ENCODE results near the gene HORMAD2. TPM values are rescaled to one million over a fixed set of nuclear protein-coding genes. Genes with fewer than 3 reads are reported as not detected.

Gene HORMAD2
- total RNA-seq, 2 donors from 2014 or later = 6.9 TPM; not detected in 1

DNA sequence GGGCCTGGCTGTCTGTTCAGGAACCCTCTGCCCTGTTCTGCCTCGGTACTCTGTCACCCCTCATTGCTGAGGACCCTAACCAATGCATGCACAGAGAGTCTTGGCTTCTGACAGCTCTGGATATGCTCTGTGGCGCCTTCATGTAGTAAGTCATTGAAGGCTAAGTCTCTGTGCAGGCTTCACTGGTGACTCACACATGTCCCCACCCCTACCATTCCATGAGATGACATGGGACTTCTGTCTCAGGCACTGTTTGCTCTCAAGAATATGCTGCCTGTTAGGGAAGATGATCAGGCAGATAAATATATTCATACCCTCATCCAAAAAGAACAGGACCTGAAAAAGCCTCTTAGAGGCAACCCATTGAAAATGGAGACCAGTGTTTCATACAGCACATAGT lies 43.6 kb upstream of the HORMAD2 start:
- TF ChIP-seq, protein P1, sequence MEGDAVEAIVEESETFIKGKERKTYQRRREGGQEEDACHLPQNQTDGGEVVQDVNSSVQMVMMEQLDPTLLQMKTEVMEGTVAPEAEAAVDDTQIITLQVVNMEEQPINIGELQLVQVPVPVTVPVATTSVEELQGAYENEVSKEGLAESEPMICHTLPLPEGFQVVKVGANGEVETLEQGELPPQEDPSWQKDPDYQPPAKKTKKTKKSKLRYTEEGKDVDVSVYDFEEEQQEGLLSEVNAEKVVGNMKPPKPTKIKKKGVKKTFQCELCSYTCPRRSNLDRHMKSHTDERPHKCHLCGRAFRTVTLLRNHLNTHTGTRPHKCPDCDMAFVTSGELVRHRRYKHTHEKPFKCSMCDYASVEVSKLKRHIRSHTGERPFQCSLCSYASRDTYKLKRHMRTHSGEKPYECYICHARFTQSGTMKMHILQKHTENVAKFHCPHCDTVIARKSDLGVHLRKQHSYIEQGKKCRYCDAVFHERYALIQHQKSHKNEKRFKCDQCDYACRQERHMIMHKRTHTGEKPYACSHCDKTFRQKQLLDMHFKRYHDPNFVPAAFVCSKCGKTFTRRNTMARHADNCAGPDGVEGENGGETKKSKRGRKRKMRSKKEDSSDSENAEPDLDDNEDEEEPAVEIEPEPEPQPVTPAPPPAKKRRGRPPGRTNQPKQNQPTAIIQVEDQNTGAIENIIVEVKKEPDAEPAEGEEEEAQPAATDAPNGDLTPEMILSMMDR (IDR thresholded peaks at IDR 0.05) = no peak
- TF ChIP-seq POLR2A (IDR thresholded peaks at IDR 0.05) (no peak), POLR2AphosphoS5 (IDR thresholded peaks at IDR 0.05) (no peak)
- intact Hi-C loops (cut with DNase I) = no loop called here
- Histone ChIP-seq H3K27me3 (replicated peaks; ENCODE audit: insufficient read depth) (no peaks in the 10 kb centered on the region), H3K9me3 (no peaks in the 10 kb centered on the region), H3K4me3 (no peak overlapping the region), H3K27ac (no peak overlapping the region), H3K36me3 (no peaks in the 10 kb centered on the region), H3K4me1 (replicated peaks) (no peaks in the 10 kb centered on the region)
- 100% methylated on average over 2 of the region's 2 CpGs for WGBS
- DNase-seq (ENCODE audit: low spot score) = no peak

DNA sequence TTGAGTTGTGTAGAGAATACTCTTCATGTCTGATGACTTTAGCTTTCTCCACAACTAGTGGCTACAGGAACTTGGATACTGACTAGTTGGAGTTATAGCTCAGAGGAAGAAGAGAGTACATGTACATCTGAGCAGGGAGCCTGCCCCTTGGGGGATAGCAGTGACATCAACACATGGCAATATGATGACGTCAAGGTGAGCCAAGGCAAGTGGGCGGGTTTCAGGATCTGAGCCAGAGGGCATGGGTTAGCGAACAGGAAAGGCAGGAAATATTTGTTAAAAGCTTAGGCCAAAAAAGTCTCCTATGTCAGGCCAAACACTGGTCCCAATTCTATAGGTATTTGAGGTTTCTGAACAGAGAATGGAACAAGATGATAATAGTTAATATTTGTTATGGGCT lies 42.0 kb upstream of the HORMAD2 start:
- H3K9me3 ChIP-seq = no peaks in the 10 kb centered on the region
- no peaks in the 10 kb centered on the region for H3K36me3 ChIP-seq
- intact Hi-C loops (cut with DNase I) = no loop called here
- TF ChIP-seq POLR2A (IDR thresholded peaks at IDR 0.05) = no peak
- no peak for TF ChIP-seq POLR2AphosphoS5 (IDR thresholded peaks at IDR 0.05)
- TF ChIP-seq, protein P1 (IDR thresholded peaks at IDR 0.05) = no peak
- no peaks in the 10 kb centered on the region for H3K4me1 ChIP-seq (replicated peaks)
- DNase-seq (ENCODE audit: low spot score) = no peak
- no peak overlapping the region for H3K27ac ChIP-seq
- no peak overlapping the region for H3K4me3 ChIP-seq
- WGBS = 56% methylated on average over 3 of the region's 3 CpGs
- H3K27me3 ChIP-seq (replicated peaks; ENCODE audit: insufficient read depth) = no peaks in the 10 kb centered on the region

DNA sequence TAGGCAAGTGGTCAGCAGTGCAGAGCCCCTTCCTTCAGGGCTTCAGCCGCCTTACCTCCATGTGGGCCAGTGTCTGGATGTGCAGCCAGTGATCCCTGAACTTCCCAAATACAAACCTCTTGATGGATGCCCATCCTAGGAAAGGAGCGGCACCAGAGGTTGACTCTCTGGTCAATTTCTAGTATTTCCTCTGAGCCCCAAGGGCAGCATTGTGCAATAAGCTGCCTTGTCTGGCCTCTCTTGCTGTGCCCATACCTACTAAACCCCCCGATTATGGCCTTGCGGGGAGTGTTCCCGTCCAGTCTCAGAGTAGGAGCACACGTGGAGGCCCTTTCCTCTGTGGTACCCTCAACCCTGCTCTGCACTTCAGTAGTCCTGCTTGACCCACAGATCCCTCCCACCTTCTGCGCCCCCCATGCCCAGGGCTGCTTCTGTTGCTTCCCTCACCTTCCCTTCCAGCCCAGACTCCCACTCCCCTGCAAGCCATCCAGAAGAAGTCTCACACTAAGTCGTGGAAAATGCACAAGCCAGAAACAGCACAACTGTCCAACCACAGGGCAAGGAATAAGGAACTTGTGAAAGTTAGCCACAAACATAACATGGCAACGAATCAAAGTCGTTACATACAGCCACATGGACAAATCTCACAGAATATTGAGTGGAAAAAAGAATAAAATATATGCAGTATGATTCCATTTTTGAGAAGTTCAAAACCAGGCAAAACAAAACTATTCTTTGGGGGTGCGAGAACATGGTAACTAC lies 39.6 kb upstream of the HORMAD2 start:
- no peaks in the 10 kb centered on the region for H3K4me1 ChIP-seq (replicated peaks)
- no peak overlapping the region for H3K4me3 ChIP-seq
- no peaks in the 10 kb centered on the region for H3K36me3 ChIP-seq
- no peak overlapping the region for H3K27ac ChIP-seq
- WGBS = 84% methylated on average over 11 of the region's 11 CpGs
- H3K9me3 ChIP-seq = no peaks in the 10 kb centered on the region
- no peak for DNase-seq (ENCODE audit: low spot score)
- no peaks in the 10 kb centered on the region for H3K27me3 ChIP-seq (replicated peaks; ENCODE audit: insufficient read depth)
- intact Hi-C loops (cut with DNase I) = no loop called here
- no peak for TF ChIP-seq POLR2AphosphoS5 (IDR thresholded peaks at IDR 0.05)
- TF ChIP-seq, protein P1 (IDR thresholded peaks at IDR 0.05) = no peak
- no peak for TF ChIP-seq POLR2A (IDR thresholded peaks at IDR 0.05)

DNA sequence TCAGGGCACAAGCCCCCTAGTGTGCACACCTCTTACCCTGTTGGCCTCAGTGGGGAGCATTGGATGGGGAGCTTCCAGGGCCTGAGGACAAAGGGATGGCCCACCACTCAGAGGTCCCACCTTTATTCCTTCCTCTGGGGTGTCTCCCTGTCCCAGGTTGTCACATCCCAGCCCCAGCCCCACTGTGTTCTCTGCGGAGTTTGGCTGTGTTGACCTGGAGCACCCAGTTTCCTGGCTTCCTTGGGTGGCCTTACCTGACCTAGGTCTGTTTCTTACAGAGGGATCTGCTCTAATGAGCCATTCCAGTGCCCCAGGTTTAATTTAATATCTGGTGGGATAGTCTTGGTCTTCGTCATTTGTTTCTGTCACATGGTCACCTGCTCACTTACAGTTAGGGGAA lies 38.8 kb upstream of the HORMAD2 start:
- intact Hi-C loops (cut with DNase I) = no loop called here
- H3K9me3 ChIP-seq = no peaks in the 10 kb centered on the region
- no peak overlapping the region for H3K4me3 ChIP-seq
- H3K36me3 ChIP-seq = no peaks in the 10 kb centered on the region
- no peak for DNase-seq (ENCODE audit: low spot score)
- H3K4me1 ChIP-seq (replicated peaks) = no peaks in the 10 kb centered on the region
- TF ChIP-seq, protein P1 (IDR thresholded peaks at IDR 0.05) = no peak
- no peak for TF ChIP-seq POLR2AphosphoS5 (IDR thresholded peaks at IDR 0.05)
- TF ChIP-seq POLR2A (IDR thresholded peaks at IDR 0.05) = no peak
- WGBS = 95% methylated on average over 2 of the region's 2 CpGs
- no peak overlapping the region for H3K27ac ChIP-seq
- H3K27me3 ChIP-seq (replicated peaks; ENCODE audit: insufficient read depth) = no peaks in the 10 kb centered on the region

DNA sequence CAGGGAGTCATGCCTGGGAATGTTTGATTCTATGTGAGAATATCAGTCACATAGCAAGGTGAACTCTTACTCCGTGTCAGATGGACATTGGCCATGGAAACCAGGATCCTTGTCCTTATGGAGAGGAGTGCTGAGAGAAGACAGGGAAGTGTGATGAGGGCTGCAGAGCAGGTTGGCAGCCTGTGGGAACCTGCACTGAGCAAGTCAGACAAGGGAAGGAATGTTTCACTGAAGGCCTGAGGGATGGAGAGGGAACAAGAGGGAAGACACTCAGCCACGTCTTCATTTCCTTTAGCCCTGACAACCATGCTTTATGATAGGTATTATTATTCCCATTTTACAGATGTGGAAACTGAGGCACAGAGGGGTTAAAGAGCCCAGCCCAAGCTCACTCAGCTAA lies 38.4 kb upstream of the HORMAD2 start:
- WGBS = 69% methylated on average over 2 of the region's 2 CpGs
- TF ChIP-seq POLR2AphosphoS5 (IDR thresholded peaks at IDR 0.05) (no peak), POLR2A (IDR thresholded peaks at IDR 0.05) (no peak)
- TF ChIP-seq, protein P1 (IDR thresholded peaks at IDR 0.05) = no peak
- DNase-seq (ENCODE audit: low spot score) = no peak

More for the DNA sequence above, 38.4 kb upstream of the HORMAD2 start:
- Histone ChIP-seq H3K27ac (no peak overlapping the region), H3K4me1 (replicated peaks) (no peaks in the 10 kb centered on the region), H3K9me3 (no peaks in the 10 kb centered on the region), H3K27me3 (replicated peaks; ENCODE audit: insufficient read depth) (no peaks in the 10 kb centered on the region), H3K36me3 (no peaks in the 10 kb centered on the region), H3K4me3 (no peak overlapping the region)
- intact Hi-C loops (cut with DNase I) = no loop called here

All from prostate gland (tissue), 2 donors.